DOHH2 (cell line): ENCODE measurements around the gene DENND1A.

ENCODE experiments used
- H3F3A ChIP-seq: fragments of 200-600 bp; sonication (generic), shearing (Covaris generic); 2 replicates; pipeline ENCODE4 v1.6.0; 2016; ENCODE audit warnings: antibody characterized with exemption, mild to moderate bottlenecking; ENCODE audit not compliant: control insufficient read depth, insufficient read depth
- H3K27ac ChIP-seq: fragments of 200-600 bp; sonication (generic); 2 replicates; pipeline ENCODE4 v1.5.1; 2014; ENCODE audit warnings: low read depth, mild to moderate bottlenecking, low read length, moderate library complexity
- H3K27me3 ChIP-seq: fragments of 200-600 bp; sonication (generic); 2 replicates; pipeline ENCODE4 v1.6.1; 2014; ENCODE audit warnings: mild to moderate bottlenecking, low read length, mixed read lengths; ENCODE audit not compliant: control insufficient read depth
- H3K36me3 ChIP-seq: fragments of 200-600 bp; sonication (generic); 2 replicates; pipeline ENCODE4 v1.6.1; 2014; ENCODE audit warnings: mild to moderate bottlenecking, low read length, moderate library complexity, mixed read lengths; ENCODE audit not compliant: control insufficient read depth
- H3K4me1 ChIP-seq: fragments of 200-600 bp; sonication (generic); 2 replicates; pipeline ENCODE4 v1.6.1; 2014; ENCODE audit warnings: mild to moderate bottlenecking, low read length, mixed read lengths; ENCODE audit not compliant: control insufficient read depth
- H3K4me2 ChIP-seq: fragments of 200-600 bp; sonication (generic); 2 replicates; pipeline ENCODE4 v1.6.0; 2014; ENCODE audit warnings: mild to moderate bottlenecking, low read length, moderate library complexity
- H3K4me3 ChIP-seq: fragments of 200-600 bp; sonication (generic); 2 replicates; pipeline ENCODE4 v1.5.1; 2014; ENCODE audit warnings: mild to moderate bottlenecking, low read length, mixed read lengths
- H3K79me2 ChIP-seq: fragments of 200-600 bp; sonication (generic); 2 replicates; pipeline ENCODE4 v1.6.1; 2014; ENCODE audit warnings: mild to moderate bottlenecking, low read length, mixed read lengths; ENCODE audit not compliant: control insufficient read depth
- H3K9me2 ChIP-seq: fragments of 200-600 bp; sonication (generic); replicated peaks from 2 replicates; pipeline ENCODE4 v1.6.1; 2014; ENCODE audit warnings: mild to moderate bottlenecking, low read length, mixed read lengths; ENCODE audit not compliant: control insufficient read depth
- H3K9me3 ChIP-seq: fragments of 200-600 bp; sonication (generic); 2 replicates; pipeline ENCODE4 v1.6.1; 2014; ENCODE audit warnings: antibody characterized with exemption, low read length, mixed read lengths; ENCODE audit not compliant: control insufficient read depth, insufficient read depth
- H4K20me1 ChIP-seq: fragments of 200-600 bp; sonication (generic); 2 replicates; pipeline ENCODE4 v1.6.0; 2014; ENCODE audit warnings: low read depth, mild to moderate bottlenecking, antibody characterized with exemption, low read length, moderate library complexity; ENCODE audit not compliant: control insufficient read depth, insufficient read depth
- CTCF ChIP-seq: fragments of 200-600 bp; sonication (generic); IDR thresholded peaks from one replicate; pipeline ENCODE4 v1.5.1; 2014; ENCODE audit warnings: antibody characterized with exemption, mild to moderate bottlenecking, low read depth, low read length; ENCODE audit not compliant: poor library complexity, severe bottlenecking
- EZH2phosphoT487 ChIP-seq: fragments of 200-600 bp; sonication (generic); IDR thresholded peaks from 2 replicates; pipeline ENCODE4 v1.6.1; 2017; ENCODE audit warnings: borderline replicate concordance, mild to moderate bottlenecking, antibody characterized with exemption, low read length, moderate library complexity, mixed read lengths

The DENND1A gene

GRCh38 chr9:123407217-123407851 lies 522.6 kb downstream of the DENND1A start:
- Histone ChIP-seq H3K4me2 (no peak overlapping the region), H3K27ac (no peak overlapping the region), H3K79me2 (no peaks in the 10 kb centered on the region), H3K9me2 (no peaks in the 10 kb centered on the region), H3K9me3 (no peaks in the 10 kb centered on the region), H3K36me3 (no peaks in the 10 kb centered on the region), H3K4me3 (no peak overlapping the region), H4K20me1 (no peaks in the 10 kb centered on the region), H3K4me1 (no peaks in the 10 kb centered on the region), H3F3A (no peaks in the 10 kb centered on the region), H3K27me3 (no peaks in the 10 kb centered on the region)
- TF ChIP-seq CTCF (no peak), EZH2phosphoT487 (no peak)

- Histone ChIP-seq H3F3A (no peaks in the 10 kb centered on the region), H3K9me2 (no peaks in the 10 kb centered on the region), H3K27me3 (no peaks in the 10 kb centered on the region), H3K79me2 (no peaks in the 10 kb centered on the region), H3K27ac (no peak overlapping the region), H3K4me3 (no peak overlapping the region), H3K4me2 (no peak overlapping the region), H3K36me3 (no peaks in the 10 kb centered on the region), H4K20me1 (no peaks in the 10 kb centered on the region), H3K9me3 (no peaks in the 10 kb centered on the region), H3K4me1 (no peaks in the 10 kb centered on the region)
- TF ChIP-seq EZH2phosphoT487 (no peak), CTCF (no peak)
These were observed 523.2 kb downstream of the DENND1A start for GRCh38 chr9:123406691-123407216.

- H3K36me3 ChIP-seq, result no peaks in the 10 kb centered on the region
- H4K20me1 ChIP-seq, result no peaks in the 10 kb centered on the region
- H3K4me1 ChIP-seq, result no peaks in the 10 kb centered on the region
- H3K9me2 ChIP-seq, result no peaks in the 10 kb centered on the region
- H3K4me3 ChIP-seq, result no peak overlapping the region
- no peaks in the 10 kb centered on the region for H3F3A ChIP-seq
- H3K27ac ChIP-seq, result no peak overlapping the region
- H3K4me2 ChIP-seq, result no peak overlapping the region
- H3K79me2 ChIP-seq, result no peaks in the 10 kb centered on the region
- TF ChIP-seq CTCF (no peak), EZH2phosphoT487 (no peak)
- no peaks in the 10 kb centered on the region for H3K27me3 ChIP-seq
- no peaks in the 10 kb centered on the region for H3K9me3 ChIP-seq
These were observed 523.9 kb downstream of the DENND1A start for GRCh38 chr9:123406016-123406415.
